H1 (cell line): ENCODE results near the gene BNC1. TPM values are rescaled to one million over a fixed set of nuclear protein-coding genes. Genes with fewer than 3 reads are reported as not detected.
A peak's percentile ranks its signal among the peaks of the same experiment; 100 is the strongest.

Experiments
- CTCF ChIA-PET: fragments of 300-600 bp; sonication (Branson Sonifier 250); formaldehyde crosslinking; loops from one replicate; lab custom pipeline; 2021; ENCODE audit not compliant: partially characterized antibody; lab: Charles Lee
- POLR2A ChIA-PET: fragments of 300-600 bp; sonication (Branson Sonifier 250); formaldehyde crosslinking; loops from one replicate; lab custom pipeline; 2021; ENCODE audit warnings: inconsistent platforms; ENCODE audit not compliant: partially characterized antibody; lab: Charles Lee
- DNase-seq, 2 experiments: peaks; one replicate each; pipeline versions ENCODE4 v3.0.0 to v3.0.0-alpha.2; 2010 to 2022; ENCODE audit warnings: low spot score in 2 of 2, low read depth in 1 of 2, mixed read lengths in 1 of 2
- FAIRE-seq: peaks from 2 replicates; lab custom pipeline; 2011; peaks lifted over from hg19 to GRCh38; lab: Jason Lieb, UNC
- H2AFZ ChIP-seq: 2 replicates; pipeline ENCODE4 v1.8.1; 2012; ENCODE audit warnings: low read length, inconsistent platforms
- H2AK5ac ChIP-seq: 2 replicates; pipeline ENCODE4 v1.6.1; 2013; ENCODE audit warnings: low read depth, low read length
- H2BK120ac ChIP-seq: replicated peaks from 2 replicates; pipeline ENCODE3; 2013; ENCODE audit warnings: low read depth, low read length, inconsistent platforms
- H2BK12ac ChIP-seq: 2 replicates; pipeline ENCODE4 v1.6.1; 2013; ENCODE audit warnings: low read depth, low read length
- H2BK15ac ChIP-seq: 2 replicates; pipeline ENCODE4 v1.6.1; 2013; ENCODE audit warnings: low read length
- H2BK20ac ChIP-seq: 2 replicates; pipeline ENCODE4 v1.6.1; 2013; ENCODE audit warnings: low read length
- H2BK5ac ChIP-seq: 2 replicates; pipeline ENCODE4 v1.6.1; 2013; ENCODE audit warnings: low read depth, low read length
- H3K14ac ChIP-seq: 2 replicates; pipeline ENCODE4 v1.6.1; 2013; ENCODE audit warnings: inconsistent platforms; ENCODE audit not compliant: insufficient read length
- H3K18ac ChIP-seq: 2 replicates; pipeline ENCODE4 v1.6.1; 2013; ENCODE audit warnings: low read length; ENCODE audit errors: extremely low read depth
- H3K23ac ChIP-seq: 2 replicates; pipeline ENCODE4 v1.6.1; 2013; ENCODE audit warnings: inconsistent platforms; ENCODE audit not compliant: insufficient read length
- H3K23me2 ChIP-seq: 2 replicates; pipeline ENCODE4 v1.6.1; 2013; ENCODE audit warnings: low read depth, low read length
- H3K27ac ChIP-seq: 2 replicates; pipeline ENCODE4 v1.6.1; 2011; ENCODE audit warnings: low read depth, low read length, inconsistent platforms
- H3K27me3 ChIP-seq, 4 experiments: replicated peaks in 1 of 4; 1 replicate in 1 of 4; 2 replicates in 3 of 4; pipeline versions ENCODE4 v1.6.1 to v1.8.1; 2011 to 2013; ENCODE audit warnings: low read length in 3 of 4, mild to moderate bottlenecking in 3 of 4, inconsistent platforms in 2 of 4, mixed read lengths in 2 of 4, moderate library complexity in 1 of 4; ENCODE audit not compliant: control insufficient read depth in 3 of 4, insufficient read depth in 3 of 4; ENCODE audit errors: extremely low read depth in 1 of 4
- H3K36me3 ChIP-seq, 4 experiments: 2 replicates each; pipeline versions ENCODE4 v1.6.1 to v1.8.1; 2011 to 2013; ENCODE audit warnings: mild to moderate bottlenecking in 4 of 4, low read length in 3 of 4, moderate library complexity in 2 of 4, control low read depth in 1 of 4, inconsistent platforms in 1 of 4; ENCODE audit not compliant: insufficient read depth in 4 of 4, control insufficient read depth in 2 of 4
- H3K4ac ChIP-seq: replicated peaks from 2 replicates; pipeline ENCODE3; 2013; ENCODE audit warnings: low read length, low read depth, mixed read lengths, inconsistent platforms; ENCODE audit not compliant: insufficient read length
- H3K4me1 ChIP-seq, 4 experiments: replicated peaks in 1 of 4; 1 replicate in 1 of 4; 2 replicates in 3 of 4; pipeline versions ENCODE4 v1.6.1 to v1.8.1; 2011 to 2013; ENCODE audit warnings: low read length in 3 of 4, inconsistent platforms in 2 of 4, mixed read lengths in 1 of 4; ENCODE audit not compliant: insufficient read depth in 4 of 4, control insufficient read depth in 3 of 4
- H3K4me2 ChIP-seq, 2 experiments: 2 replicates each; pipeline versions ENCODE4 v1.6.1 to v1.8.1; 2011 to 2013; ENCODE audit warnings: low read depth in 2 of 2, low read length in 2 of 2, control low read depth in 1 of 2, inconsistent platforms in 1 of 2, mild to moderate bottlenecking in 1 of 2; ENCODE audit not compliant: insufficient read depth in 1 of 2
- H3K4me3 ChIP-seq, 4 experiments: fragments of 200-600, 300-600 bp in 1 of 4; sonication (generic), shearing (Covaris generic), sonication (Bioruptor Twin) in 1 of 4; 2 replicates each; pipeline versions ENCODE4 v1.5.1 to v1.8.1; 2011 to 2016; ENCODE audit warnings: low read length in 4 of 4, low read depth in 3 of 4, control low read depth in 2 of 4, inconsistent platforms in 2 of 4, mild to moderate bottlenecking in 2 of 4, mixed read lengths in 1 of 4, moderate library complexity in 1 of 4; ENCODE audit not compliant: insufficient read depth in 2 of 4; ENCODE audit errors: extremely low read depth in 1 of 4
- H3K56ac ChIP-seq: replicated peaks from 2 replicates; pipeline ENCODE3; 2013; ENCODE audit warnings: low read depth, mild to moderate bottlenecking, mixed read lengths, low read length, inconsistent platforms; ENCODE audit not compliant: insufficient read length
- H3K79me1 ChIP-seq: 2 replicates; pipeline ENCODE4 v1.6.1; 2013; ENCODE audit warnings: low read depth, low read length, control low read depth
- H3K79me2 ChIP-seq, 2 experiments: 2 replicates each; pipeline versions ENCODE4 v1.6.1 to v1.8.1; 2012 to 2013; ENCODE audit warnings: low read length in 2 of 2, mild to moderate bottlenecking in 2 of 2, inconsistent platforms in 1 of 2; ENCODE audit not compliant: insufficient read depth in 2 of 2, control insufficient read depth in 1 of 2
- H3K9ac ChIP-seq, 4 experiments: replicated peaks in 1 of 4; 1 replicate in 1 of 4; 2 replicates in 3 of 4; pipeline versions ENCODE4 v1.6.1 to v1.8.1; 2011 to 2013; ENCODE audit warnings: low read depth in 3 of 4, low read length in 3 of 4, control low read depth in 2 of 4, mild to moderate bottlenecking in 2 of 4, moderate library complexity in 2 of 4, inconsistent platforms in 1 of 4; ENCODE audit errors: extremely low read depth in 1 of 4
- H3K9me3 ChIP-seq, 2 experiments: 2 replicates each; pipeline versions ENCODE4 v1.6.1 to v1.8.1; 2012 to 2013; ENCODE audit warnings: mild to moderate bottlenecking in 2 of 2, moderate library complexity in 2 of 2, control low read depth in 1 of 2, inconsistent platforms in 1 of 2, low read depth in 1 of 2, low read length in 1 of 2, mixed read lengths in 1 of 2; ENCODE audit not compliant: insufficient read depth in 2 of 2
- H4K20me1 ChIP-seq, 2 experiments: replicated peaks in 1 of 2; 2 replicates each; pipeline versions ENCODE3 to v1.8.1; 2011 to 2013; ENCODE audit warnings: inconsistent platforms in 2 of 2, low read length in 2 of 2, mild to moderate bottlenecking in 1 of 2; ENCODE audit not compliant: insufficient read depth in 2 of 2, control insufficient read depth in 1 of 2
- H4K5ac ChIP-seq: 2 replicates; pipeline ENCODE4 v1.6.1; 2013; ENCODE audit warnings: low read length, low read depth, mixed read lengths, inconsistent platforms; ENCODE audit not compliant: insufficient read length
- H4K8ac ChIP-seq: 2 replicates; pipeline ENCODE4 v1.8.0; 2013; ENCODE audit warnings: mild to moderate bottlenecking, moderate library complexity, low read length, inconsistent platforms; ENCODE audit not compliant: insufficient read depth; ENCODE audit errors: extremely low read depth
- H4K91ac ChIP-seq: replicated peaks from 2 replicates; pipeline ENCODE3; 2013; ENCODE audit warnings: low read length, mixed read lengths, inconsistent platforms; ENCODE audit not compliant: insufficient read length
- ASH2L ChIP-seq: fragments of 200-600, 300-600 bp; sonication (generic); IDR thresholded peaks from one replicate; pipeline ENCODE4 v1.7.1; 2017; ENCODE audit warnings: low read length
- EGR1 ChIP-seq: IDR thresholded peaks from 2 replicates; pipeline ENCODE4 v1.6.1; 2011; ENCODE audit warnings: low read depth, low read length, borderline replicate concordance
- KDM4A ChIP-seq: IDR thresholded peaks from one replicate; pipeline ENCODE4 v1.7.1; 2012; ENCODE audit warnings: low read depth, mild to moderate bottlenecking, moderate library complexity, low read length, inconsistent platforms; ENCODE audit not compliant: severe bottlenecking
- MAFK ChIP-seq: IDR thresholded peaks from 2 replicates; pipeline ENCODE4 v1.6.1; 2012; ENCODE audit warnings: low read depth, mild to moderate bottlenecking, improper control_type of control experiment, low read length
- PHF8 ChIP-seq: fragments of 200-600 bp; sonication (generic); conservative IDR thresholded peaks from 2 replicates; pipeline ENCODE4 v1.7.1; 2012; ENCODE audit warnings: low read depth, mild to moderate bottlenecking, inconsistent platforms, low read length, moderate library complexity
- POLR2AphosphoS5 ChIP-seq: IDR thresholded peaks from 2 replicates; pipeline ENCODE4 v1.6.1; 2011; ENCODE audit warnings: low read depth, low read length
- RBBP5 ChIP-seq: IDR thresholded peaks from 2 replicates; pipeline ENCODE4 v1.7.1; 2012; ENCODE audit warnings: low read depth, mild to moderate bottlenecking, inconsistent platforms, low read length, moderate library complexity, borderline replicate concordance
- RNF2 ChIP-seq: fragments of 200-900, 300-1000 bp; sonication (generic); IDR thresholded peaks from 2 replicates; pipeline ENCODE4 v1.7.1; 2016; ENCODE audit warnings: borderline replicate concordance, low read depth, mild to moderate bottlenecking, antibody characterized with exemption, low read length; ENCODE audit not compliant: poor library complexity, severe bottlenecking; ENCODE audit errors: missing control alignments
- TAF1 ChIP-seq: IDR thresholded peaks from 2 replicates; pipeline ENCODE4 v1.6.1; 2011; ENCODE audit warnings: mild to moderate bottlenecking, low read depth, low read length
- YY1 ChIP-seq: IDR thresholded peaks from 2 replicates; pipeline ENCODE4 v1.6.1; 2011; ENCODE audit warnings: low read depth, mild to moderate bottlenecking, low read length
- WGBS, 2 experiments: shearing (Covaris generic) in 1 of 2; methylation state at CpG; one replicate each; pipeline versions ENCODE4 v1.1.6 to v1.1.7; 2013 to 2015; ENCODE audit warnings: low lambda C conversion rate in 2 of 2, mixed read lengths in 2 of 2, inconsistent platforms in 1 of 2, low coverage in 1 of 2, missing lambda C conversion rate in 1 of 2; ENCODE audit not compliant: insufficient replicate concordance in 2 of 2, insufficient coverage in 1 of 2, insufficient read length in 1 of 2; ENCODE audit errors: extremely low coverage in 1 of 2, missing lambda C conversion rate in 1 of 2; 5-methylcytosine and 5-hydroxymethylcytosine counted together
- polyA plus RNA-seq, 7 experiments: library from polyadenylated mRNA; depleted of rRNA in 3 of 7; stranded (reverse) in 5 of 7; unstranded in 2 of 7; fragments of >200 nt in 5 of 7; fragments of 200-250 nt in 2 of 7; gene quantifications; 1 replicate in 5 of 7; 2 replicates in 1 of 7; 4 replicates in 1 of 7; pipeline versions ENCODE4 v1.2.1 to v1.2.3, GENCODE V29; 2011 to 2013; ENCODE audit warnings: missing spikeins in 2 of 7, mixed read lengths in 2 of 7
- total RNA-seq: library from RNA; stranded (reverse); fragmentation: NEBNext Ultra II Directional; extraction: Animal tissue kit (Norgen Biotek cat#: 25700); gene quantifications from 2 replicates; pipeline ENCODE4 v1.2.1, GENCODE V29; 2021

BNC1 gene
- total and polyA plus RNA-seq, 2 of the 8 experiments (the other 6 are each of a cell fraction or from before 2014, with no cell fraction given) = 0.99 to 2.1 TPM

- Histone ChIP-seq H3K9me3 (no peaks in the 10 kb centered on the region), H2AK5ac (no peak overlapping the region), H3K79me1 (no peaks in the 10 kb centered on the region), H3K56ac (peak overlapping the region; percentile 17), H3K4me1 (peaks cover 3 to 13% (median 7%) of the 10 kb centered on the region in 4 experiments; a peak in 5 of 7 replicates), H2BK120ac (no peak overlapping the region), H3K27ac (peak overlapping the region; percentile 81), H3K23me2 (peaks cover 4% of the 10 kb centered on the region; the same call in 1 of the 2 replicates), H3K4me2 (peak overlapping the region; percentile 69 to 77), H2BK5ac (peak overlapping the region; percentile 76; the same call in 1 of the 2 replicates), H2BK20ac (no peak overlapping the region), H3K27me3 (no peaks in the 10 kb centered on the region; a peak in 1 of 7 replicates), H3K9ac (peak overlapping the region; percentile 81 to 95 (median 86)), H4K8ac (peak overlapping the region; percentile 96)
- CTCF ChIA-PET = interaction anchor here (0.8 kb wide), 1 partner anchor 196 kb away, joined by 4 read pairs; no protein-coding TSS in a partner anchor
- no peak for FAIRE-seq
- TF ChIP-seq PHF8 (peak; percentile 30; the same call in 1 of the 2 replicates), RBBP5 (peak; percentile 79; the same call in 1 of the 2 replicates), KDM4A (peak; percentile 40), TAF1 (peak; percentile 50; the same call in 1 of the 2 replicates), RNF2 (no peak), MAFK (no peak), ASH2L (peak; percentile 84), POLR2AphosphoS5 (no peak), EGR1 (no peak), YY1 (peak; percentile 77)
- TF ChIP-seq, all 59 proteins: peak for 6
- Histone ChIP-seq H2BK12ac (no peak overlapping the region), H3K23ac (no peak overlapping the region), H2BK15ac (no peak overlapping the region), H3K4ac (no peak overlapping the region), H4K20me1 (peaks cover 5 to 6% of the 10 kb centered on the region in 2 experiments), H4K5ac (peak overlapping the region; percentile 74), H3K4me3 (peak overlapping the region; percentile 59 to 95 (median 87)), H3K79me2 (peaks cover 10 to 47% of the 10 kb centered on the region in 2 experiments; a peak in 3 of 4 replicates), H3K14ac (no peak overlapping the region), H2AFZ (no peak overlapping the region), H3K18ac (peak overlapping the region; percentile 84), H4K91ac (peak overlapping the region; percentile 56), H3K36me3 (no peaks in the 10 kb centered on the region; a peak in 1 of 8 replicates)
- peak in 1 of 2 experiments; percentile 71 for DNase-seq
- POLR2A ChIA-PET = interaction anchor here (1.0 to 1.9 kb wide), 6 partner anchors 10 to 669 kb away, joined by 3 to 13 read pairs (median 7); partner anchors contain the start of gene BTBD1
- WGBS, 2 experiments = 2% methylated on average over 50 of the region's 93 CpGs; no CpG with 5 or more reads in 1 of the 2 experiments
Measured at GRCh38 chr15:83207009-83207659, 77.3 kb downstream of the BNC1 start.
